GM21723 (cell line): ENCODE measurements around the gene AZGP1.
"Not testable (repeated sequence)": the region's sequence is repeated elsewhere in the genome, so short reads cannot be mapped to it uniquely, and the experiment has no call there.

ENCODE experiments used
- ATAC-seq: cut with Tn5 transposase; IDR thresholded peaks from one replicate; pipeline ENCODE4 v1.9.1; 2021; ENCODE audit warnings: mild to moderate bottlenecking, moderate library complexity; ENCODE audit not compliant: unreplicated experiment

AZGP1 gene

GRCh38 chr7:99953649-99954048 lies 22.2 kb downstream of the AZGP1 start:
- ATAC-seq, result no peak

GRCh38 chr7:99952649-99953048 lies 23.2 kb downstream of the AZGP1 start:
- ATAC-seq, result not testable (repeated sequence)

GRCh38 chr7:99950819-99951218 lies 25.0 kb downstream of the AZGP1 start:
- ATAC-seq, result not testable (repeated sequence)

- ATAC-seq, result no peak
Measured at GRCh38 chr7:99949645-99950228, 26.1 kb downstream of the AZGP1 start.

- ATAC-seq, result no peak
Measured at GRCh38 chr7:99947608-99948007, 28.2 kb downstream of the AZGP1 start.

GRCh38 chr7:99944497-99945070 lies 31.2 kb downstream of the AZGP1 start:
- ATAC-seq, result no peak

- no peak for ATAC-seq
Measured at GRCh38 chr7:99943641-99944496, 32.0 kb downstream of the AZGP1 start.

- ATAC-seq, result no peak
Measured at GRCh38 chr7:99938296-99938695, 37.5 kb downstream of the AZGP1 start.

GRCh38 chr7:99935009-99935408 lies 40.8 kb downstream of the AZGP1 start:
- not testable (repeated sequence) for ATAC-seq

- ATAC-seq, result no peak
Measured at GRCh38 chr7:99930376-99930775, 45.5 kb downstream of the AZGP1 start.

GRCh38 chr7:99929730-99930053 lies 46.1 kb downstream of the AZGP1 start:
- no peak for ATAC-seq

- ATAC-seq, result no peak
Measured at GRCh38 chr7:99928994-99929729, 46.7 kb downstream of the AZGP1 start, which contains the start of gene GJC3. TSS of gene GJC3 (minus strand) at chr7:99929620. CDS start at chr7:99929620, 0 bp downstream.

- no peak for ATAC-seq
Measured at GRCh38 chr7:99928188-99928587, 47.6 kb downstream of the AZGP1 start.

- ATAC-seq, result no peak
Measured at GRCh38 chr7:99927536-99927935, 48.3 kb downstream of the AZGP1 start.

GRCh38 chr7:99926321-99926720 lies 49.5 kb downstream of the AZGP1 start:
- no peak for ATAC-seq

GRCh38 chr7:99923200-99923599 lies 52.6 kb downstream of the AZGP1 start:
- no peak for ATAC-seq

GRCh38 chr7:99920149-99920548 lies 55.7 kb downstream of the AZGP1 start:
- ATAC-seq, result no peak

GRCh38 chr7:99919814-99920112 lies 56.1 kb downstream of the AZGP1 start:
- no peak for ATAC-seq

GRCh38 chr7:99918959-99919813 lies 56.6 kb downstream of the AZGP1 start, which contains the start of gene TRIM4:
TSS of gene TRIM4 (minus strand) at chr7:99919530. CDS start at chr7:99919401, 129 bp downstream.
- peak; percentile 96 for ATAC-seq
